Ishikawa (cell line): ENCODE results near the gene HSD17B13.

Source experiments
- CEBPB ChIP-seq: IDR thresholded peaks from 2 replicates; pipeline ENCODE4 v1.6.1; 2012
- CREB1 ChIP-seq: IDR thresholded peaks from 2 replicates; pipeline ENCODE4 v1.6.1; 2012; ENCODE audit warnings: low read depth
- EGR1 ChIP-seq: IDR thresholded peaks from 2 replicates; pipeline ENCODE4 v1.6.1; 2012
- EP300 ChIP-seq: IDR thresholded peaks from 2 replicates; pipeline ENCODE4 v1.6.1; 2012; ENCODE audit warnings: borderline replicate concordance
- FOXM1 ChIP-seq: IDR thresholded peaks from 2 replicates; pipeline ENCODE4 v1.6.1; 2012; ENCODE audit warnings: low read depth, borderline replicate concordance
- NFIC ChIP-seq: IDR thresholded peaks from 2 replicates; pipeline ENCODE4 v1.6.1; 2012
- RAD21 ChIP-seq: IDR thresholded peaks from 2 replicates; pipeline ENCODE4 v1.6.1; 2012; ENCODE audit warnings: low read depth
- TAF1 ChIP-seq: IDR thresholded peaks from 2 replicates; pipeline ENCODE4 v1.6.1; 2012; ENCODE audit warnings: low read depth, mild to moderate bottlenecking
- TCF12 ChIP-seq: IDR thresholded peaks from 2 replicates; pipeline ENCODE4 v1.6.1; 2012; ENCODE audit warnings: low read depth
- TEAD4 ChIP-seq: IDR thresholded peaks from 2 replicates; pipeline ENCODE4 v1.6.1; 2012
- YY1 ChIP-seq: IDR thresholded peaks from 2 replicates; pipeline ENCODE4 v1.6.1; 2012; ENCODE audit warnings: low read depth
- ZBTB7A ChIP-seq: IDR thresholded peaks from 2 replicates; pipeline ENCODE4 v1.6.1; 2012; ENCODE audit warnings: low read depth
- TF ChIP-seq, protein P1 (sequence below): IDR thresholded peaks from 2 replicates; pipeline ENCODE4 v1.6.1; 2012; ENCODE audit warnings: low read depth, mild to moderate bottlenecking
- TF ChIP-seq, protein P2 (sequence below): IDR thresholded peaks from 2 replicates; pipeline ENCODE4 v1.6.1; 2012
- TF ChIP-seq, protein P3 (sequence below): IDR thresholded peaks from 2 replicates; pipeline ENCODE4 v1.6.1; 2012

HSD17B13 gene

DNA sequence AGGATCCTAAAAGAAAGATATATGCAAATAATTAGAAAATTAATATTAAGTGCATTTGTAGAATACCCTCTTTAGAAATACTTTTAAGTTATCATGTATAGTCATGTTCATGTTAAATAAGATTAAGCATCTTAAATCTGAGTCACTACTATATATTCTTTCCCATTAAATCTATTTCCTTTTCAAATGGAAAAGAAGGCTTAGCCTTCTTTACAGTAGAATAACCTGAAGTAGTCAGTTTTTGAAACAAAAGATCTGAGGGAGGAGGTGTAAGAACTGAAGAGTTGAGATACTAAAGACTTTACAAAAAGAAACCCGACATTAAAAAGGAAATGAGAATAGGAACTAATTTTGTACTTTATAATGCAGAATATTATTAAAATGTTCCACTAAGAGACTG, 14.7 kb upstream of the HSD17B13 start:
- TF ChIP-seq, protein P1, sequence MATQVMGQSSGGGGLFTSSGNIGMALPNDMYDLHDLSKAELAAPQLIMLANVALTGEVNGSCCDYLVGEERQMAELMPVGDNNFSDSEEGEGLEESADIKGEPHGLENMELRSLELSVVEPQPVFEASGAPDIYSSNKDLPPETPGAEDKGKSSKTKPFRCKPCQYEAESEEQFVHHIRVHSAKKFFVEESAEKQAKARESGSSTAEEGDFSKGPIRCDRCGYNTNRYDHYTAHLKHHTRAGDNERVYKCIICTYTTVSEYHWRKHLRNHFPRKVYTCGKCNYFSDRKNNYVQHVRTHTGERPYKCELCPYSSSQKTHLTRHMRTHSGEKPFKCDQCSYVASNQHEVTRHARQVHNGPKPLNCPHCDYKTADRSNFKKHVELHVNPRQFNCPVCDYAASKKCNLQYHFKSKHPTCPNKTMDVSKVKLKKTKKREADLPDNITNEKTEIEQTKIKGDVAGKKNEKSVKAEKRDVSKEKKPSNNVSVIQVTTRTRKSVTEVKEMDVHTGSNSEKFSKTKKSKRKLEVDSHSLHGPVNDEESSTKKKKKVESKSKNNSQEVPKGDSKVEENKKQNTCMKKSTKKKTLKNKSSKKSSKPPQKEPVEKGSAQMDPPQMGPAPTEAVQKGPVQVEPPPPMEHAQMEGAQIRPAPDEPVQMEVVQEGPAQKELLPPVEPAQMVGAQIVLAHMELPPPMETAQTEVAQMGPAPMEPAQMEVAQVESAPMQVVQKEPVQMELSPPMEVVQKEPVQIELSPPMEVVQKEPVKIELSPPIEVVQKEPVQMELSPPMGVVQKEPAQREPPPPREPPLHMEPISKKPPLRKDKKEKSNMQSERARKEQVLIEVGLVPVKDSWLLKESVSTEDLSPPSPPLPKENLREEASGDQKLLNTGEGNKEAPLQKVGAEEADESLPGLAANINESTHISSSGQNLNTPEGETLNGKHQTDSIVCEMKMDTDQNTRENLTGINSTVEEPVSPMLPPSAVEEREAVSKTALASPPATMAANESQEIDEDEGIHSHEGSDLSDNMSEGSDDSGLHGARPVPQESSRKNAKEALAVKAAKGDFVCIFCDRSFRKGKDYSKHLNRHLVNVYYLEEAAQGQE: no peak
- TF ChIP-seq ZBTB7A (no peak), NFIC (no peak), CREB1 (no peak), TCF12 (no peak), EP300 (no peak), CEBPB (no peak), EGR1 (no peak), TAF1 (no peak), YY1 (no peak), RAD21 (no peak)
- TF ChIP-seq, protein P2, sequence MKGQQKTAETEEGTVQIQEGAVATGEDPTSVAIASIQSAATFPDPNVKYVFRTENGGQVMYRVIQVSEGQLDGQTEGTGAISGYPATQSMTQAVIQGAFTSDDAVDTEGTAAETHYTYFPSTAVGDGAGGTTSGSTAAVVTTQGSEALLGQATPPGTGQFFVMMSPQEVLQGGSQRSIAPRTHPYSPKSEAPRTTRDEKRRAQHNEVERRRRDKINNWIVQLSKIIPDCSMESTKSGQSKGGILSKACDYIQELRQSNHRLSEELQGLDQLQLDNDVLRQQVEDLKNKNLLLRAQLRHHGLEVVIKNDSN: no peak

DNA sequence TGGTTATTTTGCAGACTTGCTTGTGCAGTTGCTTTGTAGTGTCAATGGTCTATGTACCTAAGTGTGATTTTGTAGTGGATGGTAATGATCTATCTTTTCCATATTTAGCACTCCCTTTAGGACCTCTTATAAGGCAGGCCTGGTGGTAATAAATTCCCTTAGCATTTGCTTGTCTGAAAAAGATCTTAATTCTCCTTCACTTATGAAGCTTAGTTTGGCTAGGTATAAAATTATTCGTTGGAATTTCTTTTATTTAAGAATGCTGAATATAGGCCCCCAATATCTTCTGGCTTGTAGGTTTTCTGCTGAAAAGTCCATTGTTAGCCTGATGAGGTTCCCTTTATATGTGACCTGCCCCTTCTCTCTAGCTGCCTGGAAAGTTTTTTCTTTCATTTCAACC, 10.6 kb upstream of the HSD17B13 start:
- TF ChIP-seq NFIC: no peak
- TF ChIP-seq CREB1: no peak
- TF ChIP-seq EP300: no peak
- TF ChIP-seq, protein P1: no peak
- TF ChIP-seq TAF1: no peak
- TF ChIP-seq RAD21: no peak
- TF ChIP-seq CEBPB: no peak
- no peak for TF ChIP-seq ZBTB7A
- no peak for TF ChIP-seq EGR1
- no peak for TF ChIP-seq FOXM1
- TF ChIP-seq, protein P2: no peak
- TF ChIP-seq YY1: no peak
- TF ChIP-seq, protein P3, sequence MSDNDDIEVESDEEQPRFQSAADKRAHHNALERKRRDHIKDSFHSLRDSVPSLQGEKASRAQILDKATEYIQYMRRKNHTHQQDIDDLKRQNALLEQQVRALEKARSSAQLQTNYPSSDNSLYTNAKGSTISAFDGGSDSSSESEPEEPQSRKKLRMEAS: no peak
- no peak for TF ChIP-seq TEAD4
- no peak for TF ChIP-seq TCF12

DNA sequence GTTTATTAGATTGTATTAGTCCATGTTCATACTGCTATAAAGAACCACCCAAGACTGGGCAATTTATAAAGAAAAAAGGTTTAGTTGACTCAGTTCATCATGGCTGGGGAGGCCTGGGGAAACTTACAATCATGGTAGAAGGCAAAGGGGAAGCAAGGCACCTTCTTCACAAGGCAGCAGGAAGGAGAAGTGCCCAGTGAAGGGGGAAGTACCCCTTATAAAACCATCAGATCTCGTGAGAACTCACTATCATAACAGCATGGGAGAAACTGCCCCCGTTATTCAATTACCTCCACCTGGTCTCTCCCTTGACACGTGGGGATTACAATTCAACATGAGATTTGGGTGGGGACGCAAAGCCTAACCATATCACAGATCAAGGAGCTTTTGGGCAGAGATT, 8.1 kb upstream of the HSD17B13 start:
- TF ChIP-seq FOXM1: no peak
- TF ChIP-seq YY1: no peak
- TF ChIP-seq ZBTB7A: no peak
- TF ChIP-seq TCF12: no peak
- TF ChIP-seq RAD21: no peak
- TF ChIP-seq, protein P2: no peak
- no peak for TF ChIP-seq CEBPB
- no peak for TF ChIP-seq NFIC
- TF ChIP-seq TEAD4: no peak
- no peak for TF ChIP-seq CREB1
- TF ChIP-seq TAF1: no peak
- TF ChIP-seq, protein P1: no peak
- no peak for TF ChIP-seq EP300
- TF ChIP-seq, protein P3: no peak
- no peak for TF ChIP-seq EGR1

DNA sequence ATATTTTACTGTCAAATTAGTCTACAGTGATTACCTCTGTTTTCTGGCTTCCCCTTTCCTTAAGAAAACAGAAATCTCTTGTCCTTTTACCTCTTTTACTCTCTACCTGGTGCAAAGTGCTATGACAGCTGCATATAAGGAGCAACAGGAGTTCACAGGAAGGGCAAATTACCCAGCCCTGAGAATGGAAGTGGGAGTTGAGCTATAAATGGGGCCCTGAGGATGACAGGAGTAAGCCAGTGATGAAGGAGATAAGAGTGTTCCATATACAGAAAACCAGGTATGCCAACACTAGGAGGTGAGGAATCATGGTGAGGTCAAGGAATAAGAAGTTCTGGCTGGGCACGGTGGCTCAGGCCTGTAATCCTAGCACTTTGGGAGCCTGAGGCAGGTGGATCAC, 4.5 kb upstream of the HSD17B13 start:
- TF ChIP-seq, protein P1: no peak
- TF ChIP-seq, protein P2: no peak
- TF ChIP-seq, protein P3: no peak
- no peak for TF ChIP-seq NFIC
- no peak for TF ChIP-seq TEAD4
- no peak for TF ChIP-seq RAD21
- TF ChIP-seq EGR1: no peak
- no peak for TF ChIP-seq EP300
- TF ChIP-seq TCF12: no peak
- TF ChIP-seq CREB1: no peak
- TF ChIP-seq ZBTB7A: no peak
- no peak for TF ChIP-seq TAF1
- no peak for TF ChIP-seq FOXM1
- no peak for TF ChIP-seq YY1
- no peak for TF ChIP-seq CEBPB
